Sigmoid colon (tissue), 7 donors: ENCODE results near the gene ACOT12. TPM values are rescaled to one million over a fixed set of nuclear protein-coding genes. Genes with fewer than 3 reads are reported as not detected.

Experiments used
- DNase-seq: peaks from one replicate; pipeline ENCODE4 v3.0.0-alpha.2; 2019
- H3K27ac ChIP-seq, 4 donors: fragments of 200-600 bp; sonication (generic); one replicate each; pipeline ENCODE4 v1.5.1; 2016 to 2019; ENCODE audit warnings: mild to moderate bottlenecking in 1 of 4
- H3K27me3 ChIP-seq, 3 donors: fragments of 200-600 bp; sonication (generic); one replicate each; pipeline ENCODE4 v1.5.1; 2019; ENCODE audit warnings: mild to moderate bottlenecking in 1 of 3
- H3K36me3 ChIP-seq, 4 donors: fragments of 200-600 bp; sonication (generic); one replicate each; pipeline ENCODE4 v1.5.1; 2016 to 2019
- H3K4me1 ChIP-seq, 4 donors: fragments of 200-600 bp; sonication (generic); one replicate each; pipeline ENCODE4 v1.5.1; 2017 to 2019
- H3K4me3 ChIP-seq, 4 donors: fragments of 200-600 bp; sonication (generic); one replicate each; pipeline ENCODE4 v1.5.1; 2017 to 2019; ENCODE audit warnings: mild to moderate bottlenecking in 2 of 4, moderate library complexity in 1 of 4
- H3K9me3 ChIP-seq, 4 donors: fragments of 200-600 bp in 3 of 4; sonication (generic) in 3 of 4; one replicate each; pipeline versions ENCODE4 v1.5.1 to v1.6.1; 2013 to 2019
- EP300 ChIP-seq, 4 donors: sonication (generic); formaldehyde crosslinking; IDR thresholded peaks; one replicate each; pipeline ENCODE4 v1.6.1; 2017; ENCODE audit warnings: antibody characterized with exemption in 4 of 4
- POLR2A ChIP-seq, 2 donors: fragments of 450-650 bp; IDR thresholded peaks; one replicate each; pipeline ENCODE4 v1.6.1; 2016; ENCODE audit warnings: antibody characterized with exemption in 2 of 2, mild to moderate bottlenecking in 2 of 2, moderate library complexity in 2 of 2
- POLR2AphosphoS5 ChIP-seq, 4 donors: sonication (generic); formaldehyde crosslinking; IDR thresholded peaks; one replicate each; pipeline ENCODE4 v1.6.1; 2017; ENCODE audit warnings: antibody characterized with exemption in 4 of 4
- WGBS, 2 donors: extraction: QIAGEN DNeasy Blood & Tissue Kit; methylation state at CpG; one replicate each; pipeline ENCODE4 v1.1.7; 2013; 5-methylcytosine and 5-hydroxymethylcytosine counted together
- intact Hi-C: fragments of 100-400 bp; cut with DNase I; formaldehyde crosslinking; loops from one replicate; pipeline ENCODE4 v1.15.1; 2023
- polyA plus RNA-seq, 3 donors: library from polyadenylated mRNA; stranded (reverse); fragments of 200-250 nt; gene quantifications; one replicate each; pipeline ENCODE4 v1.2.3, GENCODE V29; 2013
- total RNA-seq, 4 donors: library from RNA; depleted of rRNA; stranded (reverse); fragments of >200 nt; gene quantifications; one replicate each; pipeline ENCODE4 v1.1.0, GENCODE V29; 2016
- TF ChIP-seq, protein P1 (sequence below), 4 experiments: fragments of 450-650 bp in 3 of 4; fragments of 200-600 bp in 1 of 4; IDR thresholded peaks; one replicate each; pipeline ENCODE4 v1.5.1; 2016 to 2019; ENCODE audit warnings: antibody characterized with exemption in 4 of 4, mild to moderate bottlenecking in 3 of 4, moderate library complexity in 2 of 4
- donor health status: healthy with polysubstance abuse.
- donor health status: Bipolar disorder and iron deficiency.
- donor health status: healthy.

Gene ACOT12
- total and polyA plus RNA-seq, 7 donors = 0.09 to 0.41 TPM; not detected in 5

GRCh38 chr5:81398741-81399140 lies 4.8 kb upstream of the ACOT12 start:
- intact Hi-C loops = no loop called here
- Histone ChIP-seq H3K9me3 (peaks cover 0 to 5% (median 0%) of the 10 kb centered on the region in 4 donors), H3K36me3 (no peaks in the 10 kb centered on the region), H3K27me3 (peaks cover 0 to 16% (median 10%) of the 10 kb centered on the region in 3 donors), H3K4me1 (peaks cover 0 to 9% (median 7%) of the 10 kb centered on the region in 4 donors), H3K4me3 (no peak overlapping the region), H3K27ac (no peak overlapping the region)
- no peak for DNase-seq
- 60 to 65% methylated on average over 4 of the region's 4 CpGs for whole genome bisulfite sequencing, 2 donors
- TF ChIP-seq POLR2A (IDR thresholded peaks at IDR 0.05) (no peak), EP300 (IDR thresholded peaks at IDR 0.05) (no peak), POLR2AphosphoS5 (IDR thresholded peaks at IDR 0.05) (peak in 1 of 4 donors; percentile 10)

GRCh38 chr5:81397176-81397575 lies 3.2 kb upstream of the ACOT12 start:
- H3K27me3 ChIP-seq = peaks cover 0 to 31% (median 23%) of the 10 kb centered on the region in 3 donors
- H3K4me3 ChIP-seq = no peak overlapping the region
- H3K27ac ChIP-seq = no peak overlapping the region
- TF ChIP-seq POLR2AphosphoS5 (IDR thresholded peaks at IDR 0.05) = peak in 1 of 4 donors; percentile 18
- TF ChIP-seq, protein P1, sequence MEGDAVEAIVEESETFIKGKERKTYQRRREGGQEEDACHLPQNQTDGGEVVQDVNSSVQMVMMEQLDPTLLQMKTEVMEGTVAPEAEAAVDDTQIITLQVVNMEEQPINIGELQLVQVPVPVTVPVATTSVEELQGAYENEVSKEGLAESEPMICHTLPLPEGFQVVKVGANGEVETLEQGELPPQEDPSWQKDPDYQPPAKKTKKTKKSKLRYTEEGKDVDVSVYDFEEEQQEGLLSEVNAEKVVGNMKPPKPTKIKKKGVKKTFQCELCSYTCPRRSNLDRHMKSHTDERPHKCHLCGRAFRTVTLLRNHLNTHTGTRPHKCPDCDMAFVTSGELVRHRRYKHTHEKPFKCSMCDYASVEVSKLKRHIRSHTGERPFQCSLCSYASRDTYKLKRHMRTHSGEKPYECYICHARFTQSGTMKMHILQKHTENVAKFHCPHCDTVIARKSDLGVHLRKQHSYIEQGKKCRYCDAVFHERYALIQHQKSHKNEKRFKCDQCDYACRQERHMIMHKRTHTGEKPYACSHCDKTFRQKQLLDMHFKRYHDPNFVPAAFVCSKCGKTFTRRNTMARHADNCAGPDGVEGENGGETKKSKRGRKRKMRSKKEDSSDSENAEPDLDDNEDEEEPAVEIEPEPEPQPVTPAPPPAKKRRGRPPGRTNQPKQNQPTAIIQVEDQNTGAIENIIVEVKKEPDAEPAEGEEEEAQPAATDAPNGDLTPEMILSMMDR (IDR thresholded peaks at IDR 0.05) = no peak
- no peaks in the 10 kb centered on the region for H3K36me3 ChIP-seq
- no peak for DNase-seq
- intact Hi-C loops = no loop called here
- WGBS, 2 donors = 27 to 36% methylated on average over 3 of the region's 3 CpGs
- peaks cover 0 to 15% (median 11%) of the 10 kb centered on the region in 4 donors for H3K4me1 ChIP-seq
- H3K9me3 ChIP-seq = peaks cover 0 to 5% (median 0%) of the 10 kb centered on the region in 4 donors

GRCh38 chr5:81395262-81395661 lies 1.3 kb upstream of the ACOT12 start:
- no peak overlapping the region for H3K27ac ChIP-seq
- no peak for DNase-seq
- H3K36me3 ChIP-seq = no peaks in the 10 kb centered on the region
- peaks cover 0 to 50% (median 38%) of the 10 kb centered on the region in 3 donors for H3K27me3 ChIP-seq
- no peak overlapping the region for H3K4me3 ChIP-seq
- H3K4me1 ChIP-seq = peaks cover 0 to 15% (median 11%) of the 10 kb centered on the region in 4 donors
- WGBS, 2 donors = 82 to 86% methylated on average over 3 of the region's 3 CpGs
- intact Hi-C loops = no loop called here
- peaks cover 0 to 5% (median 0%) of the 10 kb centered on the region in 4 donors for H3K9me3 ChIP-seq
- TF ChIP-seq POLR2AphosphoS5 (IDR thresholded peaks at IDR 0.05) (no peak), POLR2A (IDR thresholded peaks at IDR 0.05) (no peak), EP300 (IDR thresholded peaks at IDR 0.05) (no peak)
- TF ChIP-seq, protein P1 (IDR thresholded peaks at IDR 0.05) = no peak

GRCh38 chr5:81393430-81393782 lies 528 bp downstream of the ACOT12 start:
- intact Hi-C loops = no loop called here
- Histone ChIP-seq H3K4me3 (peak overlapping the region in 3 of 4 donors; percentile 44 to 49 (median 48)), H3K4me1 (peaks cover 0 to 15% (median 11%) of the 10 kb centered on the region in 4 donors), H3K9me3 (peaks cover 0 to 5% (median 0%) of the 10 kb centered on the region in 4 donors), H3K27ac (no peak overlapping the region), H3K36me3 (no peaks in the 10 kb centered on the region), H3K27me3 (peaks cover 0 to 68% (median 38%) of the 10 kb centered on the region in 3 donors)
- TF ChIP-seq EP300 (IDR thresholded peaks at IDR 0.05) (no peak), POLR2AphosphoS5 (IDR thresholded peaks at IDR 0.05) (no peak)
- WGBS, 2 donors = 37% methylated on average over 10 of the region's 10 CpGs
- no peak for DNase-seq

- Histone ChIP-seq H3K27ac (no peak overlapping the region), H3K27me3 (peaks cover 0 to 55% (median 31%) of the 10 kb centered on the region in 3 donors), H3K9me3 (no peaks in the 10 kb centered on the region), H3K4me1 (peaks cover 0 to 9% (median 7%) of the 10 kb centered on the region in 4 donors), H3K4me3 (no peak overlapping the region), H3K36me3 (no peaks in the 10 kb centered on the region)
- DNase-seq = no peak
- intact Hi-C loops = no loop called here
- TF ChIP-seq POLR2AphosphoS5 (IDR thresholded peaks at IDR 0.05) = no peak
- no peak for TF ChIP-seq POLR2A (IDR thresholded peaks at IDR 0.05)
- TF ChIP-seq, protein P1 (IDR thresholded peaks at IDR 0.05) = no peak
- no peak for TF ChIP-seq EP300 (IDR thresholded peaks at IDR 0.05)
These were observed 4.9 kb downstream of the ACOT12 start for GRCh38 chr5:81389025-81389424.

DNA sequence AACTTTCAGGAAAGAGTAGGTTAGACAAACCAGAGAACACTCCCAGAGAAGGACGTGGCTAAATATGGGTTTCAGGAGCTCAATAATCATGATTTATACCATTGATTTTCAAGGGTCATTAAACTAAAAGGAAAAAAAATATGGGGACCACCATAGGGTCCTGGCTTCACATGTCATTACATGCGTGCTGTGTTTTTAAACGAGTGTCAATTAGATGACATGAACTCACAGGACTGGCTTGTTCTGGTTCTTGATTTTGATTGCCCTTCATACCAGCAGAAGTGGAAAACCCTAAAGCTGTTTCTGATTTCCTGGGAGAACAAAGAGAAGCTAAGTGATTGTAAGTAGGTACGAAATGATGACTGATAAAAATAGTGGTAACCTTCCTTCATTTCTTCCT lies 5.8 kb downstream of the ACOT12 start:
- H3K9me3 ChIP-seq = no peaks in the 10 kb centered on the region
- TF ChIP-seq, protein P1 (IDR thresholded peaks at IDR 0.05) = no peak
- no peak for TF ChIP-seq POLR2AphosphoS5 (IDR thresholded peaks at IDR 0.05)
- no peak for TF ChIP-seq EP300 (IDR thresholded peaks at IDR 0.05)
- TF ChIP-seq POLR2A (IDR thresholded peaks at IDR 0.05) = no peak
- no peak overlapping the region for H3K4me3 ChIP-seq
- H3K4me1 ChIP-seq = peaks cover 0 to under 1% (median 0%) of the 10 kb centered on the region in 4 donors
- DNase-seq = no peak
- peaks cover 0 to 47% (median 22%) of the 10 kb centered on the region in 3 donors for H3K27me3 ChIP-seq
- H3K27ac ChIP-seq = no peak overlapping the region
- WGBS, 2 donors = 90 to 91% methylated on average over 4 of the region's 4 CpGs
- H3K36me3 ChIP-seq = no peaks in the 10 kb centered on the region
- intact Hi-C loops = no loop called here
